H1 (cell line): ENCODE measurements around the gene LIFR. TPM values are rescaled to one million over a fixed set of nuclear protein-coding genes. Genes with fewer than 3 reads are reported as not detected.

Experiments used
- CTCF ChIA-PET: fragments of 300-600 bp; sonication (Branson Sonifier 250); formaldehyde crosslinking; loops from one replicate; lab custom pipeline; 2021; ENCODE audit not compliant: partially characterized antibody; lab: Charles Lee
- POLR2A ChIA-PET: fragments of 300-600 bp; sonication (Branson Sonifier 250); formaldehyde crosslinking; loops from one replicate; lab custom pipeline; 2021; ENCODE audit warnings: inconsistent platforms; ENCODE audit not compliant: partially characterized antibody; lab: Charles Lee
- DNase-seq, 2 experiments: peaks; one replicate each; pipeline versions ENCODE4 v3.0.0 to v3.0.0-alpha.2; 2010 to 2022; ENCODE audit warnings: low spot score in 2 of 2, low read depth in 1 of 2, mixed read lengths in 1 of 2
- FAIRE-seq: peaks from 2 replicates; lab custom pipeline; 2011; peaks lifted over from hg19 to GRCh38; lab: Jason Lieb, UNC
- H2AFZ ChIP-seq: 2 replicates; pipeline ENCODE4 v1.8.1; 2012; ENCODE audit warnings: low read length, inconsistent platforms
- H2AK5ac ChIP-seq: 2 replicates; pipeline ENCODE4 v1.6.1; 2013; ENCODE audit warnings: low read depth, low read length
- H2BK120ac ChIP-seq: replicated peaks from 2 replicates; pipeline ENCODE3; 2013; ENCODE audit warnings: low read depth, low read length, inconsistent platforms
- H2BK12ac ChIP-seq: 2 replicates; pipeline ENCODE4 v1.6.1; 2013; ENCODE audit warnings: low read depth, low read length
- H2BK15ac ChIP-seq: 2 replicates; pipeline ENCODE4 v1.6.1; 2013; ENCODE audit warnings: low read length
- H2BK20ac ChIP-seq: 2 replicates; pipeline ENCODE4 v1.6.1; 2013; ENCODE audit warnings: low read length
- H2BK5ac ChIP-seq: 2 replicates; pipeline ENCODE4 v1.6.1; 2013; ENCODE audit warnings: low read depth, low read length
- H3K14ac ChIP-seq: 2 replicates; pipeline ENCODE4 v1.6.1; 2013; ENCODE audit warnings: inconsistent platforms; ENCODE audit not compliant: insufficient read length
- H3K18ac ChIP-seq: 2 replicates; pipeline ENCODE4 v1.6.1; 2013; ENCODE audit warnings: low read length; ENCODE audit errors: extremely low read depth
- H3K23ac ChIP-seq: 2 replicates; pipeline ENCODE4 v1.6.1; 2013; ENCODE audit warnings: inconsistent platforms; ENCODE audit not compliant: insufficient read length
- H3K23me2 ChIP-seq: 2 replicates; pipeline ENCODE4 v1.6.1; 2013; ENCODE audit warnings: low read depth, low read length
- H3K27ac ChIP-seq: 2 replicates; pipeline ENCODE4 v1.6.1; 2011; ENCODE audit warnings: low read depth, low read length, inconsistent platforms
- H3K27me3 ChIP-seq, 4 experiments: replicated peaks in 1 of 4; 1 replicate in 1 of 4; 2 replicates in 3 of 4; pipeline versions ENCODE4 v1.6.1 to v1.8.1; 2011 to 2013; ENCODE audit warnings: low read length in 3 of 4, mild to moderate bottlenecking in 3 of 4, inconsistent platforms in 2 of 4, mixed read lengths in 2 of 4, moderate library complexity in 1 of 4; ENCODE audit not compliant: control insufficient read depth in 3 of 4, insufficient read depth in 3 of 4; ENCODE audit errors: extremely low read depth in 1 of 4
- H3K36me3 ChIP-seq, 4 experiments: 2 replicates each; pipeline versions ENCODE4 v1.6.1 to v1.8.1; 2011 to 2013; ENCODE audit warnings: mild to moderate bottlenecking in 4 of 4, low read length in 3 of 4, moderate library complexity in 2 of 4, control low read depth in 1 of 4, inconsistent platforms in 1 of 4; ENCODE audit not compliant: insufficient read depth in 4 of 4, control insufficient read depth in 2 of 4
- H3K4ac ChIP-seq: replicated peaks from 2 replicates; pipeline ENCODE3; 2013; ENCODE audit warnings: low read length, low read depth, mixed read lengths, inconsistent platforms; ENCODE audit not compliant: insufficient read length
- H3K4me1 ChIP-seq, 4 experiments: replicated peaks in 1 of 4; 1 replicate in 1 of 4; 2 replicates in 3 of 4; pipeline versions ENCODE4 v1.6.1 to v1.8.1; 2011 to 2013; ENCODE audit warnings: low read length in 3 of 4, inconsistent platforms in 2 of 4, mixed read lengths in 1 of 4; ENCODE audit not compliant: insufficient read depth in 4 of 4, control insufficient read depth in 3 of 4
- H3K4me2 ChIP-seq, 2 experiments: 2 replicates each; pipeline versions ENCODE4 v1.6.1 to v1.8.1; 2011 to 2013; ENCODE audit warnings: low read depth in 2 of 2, low read length in 2 of 2, control low read depth in 1 of 2, inconsistent platforms in 1 of 2, mild to moderate bottlenecking in 1 of 2; ENCODE audit not compliant: insufficient read depth in 1 of 2
- H3K4me3 ChIP-seq, 4 experiments: fragments of 200-600, 300-600 bp in 1 of 4; sonication (generic), shearing (Covaris generic), sonication (Bioruptor Twin) in 1 of 4; 2 replicates each; pipeline versions ENCODE4 v1.5.1 to v1.8.1; 2011 to 2016; ENCODE audit warnings: low read length in 4 of 4, low read depth in 3 of 4, control low read depth in 2 of 4, inconsistent platforms in 2 of 4, mild to moderate bottlenecking in 2 of 4, mixed read lengths in 1 of 4, moderate library complexity in 1 of 4; ENCODE audit not compliant: insufficient read depth in 2 of 4; ENCODE audit errors: extremely low read depth in 1 of 4
- H3K56ac ChIP-seq: replicated peaks from 2 replicates; pipeline ENCODE3; 2013; ENCODE audit warnings: low read depth, mild to moderate bottlenecking, mixed read lengths, low read length, inconsistent platforms; ENCODE audit not compliant: insufficient read length
- H3K79me1 ChIP-seq: 2 replicates; pipeline ENCODE4 v1.6.1; 2013; ENCODE audit warnings: low read depth, low read length, control low read depth
- H3K79me2 ChIP-seq, 2 experiments: 2 replicates each; pipeline versions ENCODE4 v1.6.1 to v1.8.1; 2012 to 2013; ENCODE audit warnings: low read length in 2 of 2, mild to moderate bottlenecking in 2 of 2, inconsistent platforms in 1 of 2; ENCODE audit not compliant: insufficient read depth in 2 of 2, control insufficient read depth in 1 of 2
- H3K9ac ChIP-seq, 4 experiments: replicated peaks in 1 of 4; 1 replicate in 1 of 4; 2 replicates in 3 of 4; pipeline versions ENCODE4 v1.6.1 to v1.8.1; 2011 to 2013; ENCODE audit warnings: low read depth in 3 of 4, low read length in 3 of 4, control low read depth in 2 of 4, mild to moderate bottlenecking in 2 of 4, moderate library complexity in 2 of 4, inconsistent platforms in 1 of 4; ENCODE audit errors: extremely low read depth in 1 of 4
- H3K9me3 ChIP-seq, 2 experiments: 2 replicates each; pipeline versions ENCODE4 v1.6.1 to v1.8.1; 2012 to 2013; ENCODE audit warnings: mild to moderate bottlenecking in 2 of 2, moderate library complexity in 2 of 2, control low read depth in 1 of 2, inconsistent platforms in 1 of 2, low read depth in 1 of 2, low read length in 1 of 2, mixed read lengths in 1 of 2; ENCODE audit not compliant: insufficient read depth in 2 of 2
- H4K20me1 ChIP-seq, 2 experiments: replicated peaks in 1 of 2; 2 replicates each; pipeline versions ENCODE3 to v1.8.1; 2011 to 2013; ENCODE audit warnings: inconsistent platforms in 2 of 2, low read length in 2 of 2, mild to moderate bottlenecking in 1 of 2; ENCODE audit not compliant: insufficient read depth in 2 of 2, control insufficient read depth in 1 of 2
- H4K5ac ChIP-seq: 2 replicates; pipeline ENCODE4 v1.6.1; 2013; ENCODE audit warnings: low read length, low read depth, mixed read lengths, inconsistent platforms; ENCODE audit not compliant: insufficient read length
- H4K8ac ChIP-seq: 2 replicates; pipeline ENCODE4 v1.8.0; 2013; ENCODE audit warnings: mild to moderate bottlenecking, moderate library complexity, low read length, inconsistent platforms; ENCODE audit not compliant: insufficient read depth; ENCODE audit errors: extremely low read depth
- H4K91ac ChIP-seq: replicated peaks from 2 replicates; pipeline ENCODE3; 2013; ENCODE audit warnings: low read length, mixed read lengths, inconsistent platforms; ENCODE audit not compliant: insufficient read length
- BCL11A ChIP-seq, 2 experiments: IDR thresholded peaks; one replicate each; pipeline ENCODE4 v1.6.1; 2011; ENCODE audit warnings: low read depth in 2 of 2, low read length in 2 of 2, mild to moderate bottlenecking in 2 of 2
- CBX8 ChIP-seq: fragments of 300-800, 300-1000 bp; sonication (generic); IDR thresholded peaks from 2 replicates; pipeline ENCODE4 v1.7.1; 2016; ENCODE audit warnings: low read depth, low read length, borderline replicate concordance
- CEBPB ChIP-seq: IDR thresholded peaks from 2 replicates; pipeline ENCODE4 v1.6.1; 2012; ENCODE audit warnings: low read depth, low read length
- CTBP2 ChIP-seq: IDR thresholded peaks from 2 replicates; pipeline ENCODE4 v1.7.0; 2011; ENCODE audit warnings: borderline replicate concordance, mild to moderate bottlenecking, moderate library complexity, mixed read lengths, low read length; ENCODE audit not compliant: insufficient read depth, insufficient read length
- HDAC6 ChIP-seq: IDR thresholded peaks from one replicate; pipeline ENCODE4 v1.7.1; 2012; ENCODE audit warnings: low read depth, mild to moderate bottlenecking, inconsistent platforms, low read length, moderate library complexity
- SIX5 ChIP-seq: IDR thresholded peaks from 2 replicates; pipeline ENCODE4 v1.6.1; 2011; ENCODE audit warnings: mild to moderate bottlenecking, low read depth, low read length
- SRF ChIP-seq: IDR thresholded peaks from 2 replicates; pipeline ENCODE4 v1.6.1; 2011; ENCODE audit warnings: mild to moderate bottlenecking, low read depth, low read length, moderate library complexity
- ZNF274 ChIP-seq: IDR thresholded peaks from 2 replicates; pipeline ENCODE4 v1.7.0; 2012; ENCODE audit warnings: low read length, borderline replicate concordance; ENCODE audit errors: extremely low read depth
- WGBS, 2 experiments: shearing (Covaris generic) in 1 of 2; methylation state at CpG; one replicate each; pipeline versions ENCODE4 v1.1.6 to v1.1.7; 2013 to 2015; ENCODE audit warnings: low lambda C conversion rate in 2 of 2, mixed read lengths in 2 of 2, inconsistent platforms in 1 of 2, low coverage in 1 of 2, missing lambda C conversion rate in 1 of 2; ENCODE audit not compliant: insufficient replicate concordance in 2 of 2, insufficient coverage in 1 of 2, insufficient read length in 1 of 2; ENCODE audit errors: extremely low coverage in 1 of 2, missing lambda C conversion rate in 1 of 2; 5-methylcytosine and 5-hydroxymethylcytosine counted together
- polyA plus RNA-seq, 7 experiments: library from polyadenylated mRNA; depleted of rRNA in 3 of 7; stranded (reverse) in 5 of 7; unstranded in 2 of 7; fragments of >200 nt in 5 of 7; fragments of 200-250 nt in 2 of 7; gene quantifications; 1 replicate in 5 of 7; 2 replicates in 1 of 7; 4 replicates in 1 of 7; pipeline versions ENCODE4 v1.2.1 to v1.2.3, GENCODE V29; 2011 to 2013; ENCODE audit warnings: missing spikeins in 2 of 7, mixed read lengths in 2 of 7
- total RNA-seq: library from RNA; stranded (reverse); fragmentation: NEBNext Ultra II Directional; extraction: Animal tissue kit (Norgen Biotek cat#: 25700); gene quantifications from 2 replicates; pipeline ENCODE4 v1.2.1, GENCODE V29; 2021
- TF ChIP-seq, protein P1 (sequence below): IDR thresholded peaks from 2 replicates; pipeline ENCODE4 v1.6.1; 2012; ENCODE audit warnings: low read length, inconsistent platforms
- TF ChIP-seq, protein P2 (sequence below), 3 experiments: IDR thresholded peaks; 1 replicate in 2 of 3; 2 replicates in 1 of 3; pipeline versions ENCODE4 v1.5.1 to v1.6.1; 2011; ENCODE audit warnings: low read length in 3 of 3, mild to moderate bottlenecking in 3 of 3, inconsistent platforms in 2 of 3, low read depth in 1 of 3, moderate library complexity in 1 of 3; ENCODE audit not compliant: insufficient read depth in 1 of 3; ENCODE audit errors: control extremely low read depth in 1 of 3

The LIFR gene
- total and polyA plus RNA-seq, 2 of the 8 experiments (the other 6 are each of a cell fraction or from before 2014, with no cell fraction given), result 2.0 to 18.9 TPM

DNA sequence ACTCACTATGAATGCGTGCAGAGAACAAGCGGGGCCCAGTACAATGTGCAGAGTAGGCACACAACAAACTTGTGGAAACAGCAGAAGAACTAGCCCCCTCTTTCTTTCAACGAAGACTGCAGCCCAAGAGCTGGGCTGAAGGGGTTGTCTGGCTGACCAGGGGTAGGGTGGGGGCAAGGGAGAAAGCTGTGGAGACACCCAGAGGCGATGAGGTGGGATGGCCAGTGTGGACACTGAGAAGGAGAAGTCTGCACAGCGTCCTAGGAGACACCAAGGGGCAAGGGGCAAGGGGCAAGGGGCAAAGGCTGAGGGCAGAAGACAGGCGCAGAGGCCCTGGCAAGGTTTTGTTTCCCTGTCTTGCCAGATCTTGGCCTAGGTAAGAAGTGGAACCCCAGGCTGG lies 62.3 kb downstream of the LIFR start:
- Histone ChIP-seq H2AK5ac (no peak overlapping the region), H4K20me1 (no peaks in the 10 kb centered on the region), H2BK12ac (no peak overlapping the region), H3K4me1 (no peaks in the 10 kb centered on the region), H3K9ac (no peak overlapping the region), H3K56ac (no peak overlapping the region), H3K4me2 (no peak overlapping the region), H4K91ac (no peak overlapping the region), H3K79me2 (no peaks in the 10 kb centered on the region), H2AFZ (no peak overlapping the region), H2BK15ac (no peak overlapping the region), H3K27me3 (no peaks in the 10 kb centered on the region), H3K4ac (no peak overlapping the region), H3K27ac (no peak overlapping the region), H3K14ac (no peak overlapping the region), H3K23me2 (no peaks in the 10 kb centered on the region), H4K5ac (no peak overlapping the region), H3K4me3 (no peak overlapping the region), H2BK20ac (no peak overlapping the region), H3K9me3 (no peaks in the 10 kb centered on the region), H3K23ac (no peak overlapping the region), H3K36me3 (peaks cover 0 to 5% (median 0%) of the 10 kb centered on the region in 4 experiments; a peak in 1 of 8 replicates), H4K8ac (no peak overlapping the region), H2BK120ac (no peak overlapping the region), H3K18ac (no peak overlapping the region), H3K79me1 (no peaks in the 10 kb centered on the region), H2BK5ac (no peak overlapping the region)
- WGBS, 2 experiments, result 90% methylated on average over 6 of the region's 6 CpGs; no CpG with 5 or more reads in 1 of the 2 experiments
- POLR2A ChIA-PET, result no interaction called here
- CTCF ChIA-PET, result no interaction called here
- FAIRE-seq (no peak), DNase-seq (no peak)
- TF ChIP-seq CBX8, result no peak
- TF ChIP-seq, protein P1, sequence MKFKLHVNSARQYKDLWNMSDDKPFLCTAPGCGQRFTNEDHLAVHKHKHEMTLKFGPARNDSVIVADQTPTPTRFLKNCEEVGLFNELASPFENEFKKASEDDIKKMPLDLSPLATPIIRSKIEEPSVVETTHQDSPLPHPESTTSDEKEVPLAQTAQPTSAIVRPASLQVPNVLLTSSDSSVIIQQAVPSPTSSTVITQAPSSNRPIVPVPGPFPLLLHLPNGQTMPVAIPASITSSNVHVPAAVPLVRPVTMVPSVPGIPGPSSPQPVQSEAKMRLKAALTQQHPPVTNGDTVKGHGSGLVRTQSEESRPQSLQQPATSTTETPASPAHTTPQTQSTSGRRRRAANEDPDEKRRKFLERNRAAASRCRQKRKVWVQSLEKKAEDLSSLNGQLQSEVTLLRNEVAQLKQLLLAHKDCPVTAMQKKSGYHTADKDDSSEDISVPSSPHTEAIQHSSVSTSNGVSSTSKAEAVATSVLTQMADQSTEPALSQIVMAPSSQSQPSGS, result no peak
- no peak for TF ChIP-seq BCL11A (IDR thresholded peaks at IDR 0.05; ENCODE audit: low read depth in 2 of 2, low read length in 2 of 2)
- TF ChIP-seq, protein P2, sequence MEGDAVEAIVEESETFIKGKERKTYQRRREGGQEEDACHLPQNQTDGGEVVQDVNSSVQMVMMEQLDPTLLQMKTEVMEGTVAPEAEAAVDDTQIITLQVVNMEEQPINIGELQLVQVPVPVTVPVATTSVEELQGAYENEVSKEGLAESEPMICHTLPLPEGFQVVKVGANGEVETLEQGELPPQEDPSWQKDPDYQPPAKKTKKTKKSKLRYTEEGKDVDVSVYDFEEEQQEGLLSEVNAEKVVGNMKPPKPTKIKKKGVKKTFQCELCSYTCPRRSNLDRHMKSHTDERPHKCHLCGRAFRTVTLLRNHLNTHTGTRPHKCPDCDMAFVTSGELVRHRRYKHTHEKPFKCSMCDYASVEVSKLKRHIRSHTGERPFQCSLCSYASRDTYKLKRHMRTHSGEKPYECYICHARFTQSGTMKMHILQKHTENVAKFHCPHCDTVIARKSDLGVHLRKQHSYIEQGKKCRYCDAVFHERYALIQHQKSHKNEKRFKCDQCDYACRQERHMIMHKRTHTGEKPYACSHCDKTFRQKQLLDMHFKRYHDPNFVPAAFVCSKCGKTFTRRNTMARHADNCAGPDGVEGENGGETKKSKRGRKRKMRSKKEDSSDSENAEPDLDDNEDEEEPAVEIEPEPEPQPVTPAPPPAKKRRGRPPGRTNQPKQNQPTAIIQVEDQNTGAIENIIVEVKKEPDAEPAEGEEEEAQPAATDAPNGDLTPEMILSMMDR (IDR thresholded peaks at IDR 0.05; ENCODE audit: control extremely low read depth in 1 of 3, insufficient read depth in 1 of 3, low read depth in 1 of 3, low read length in 3 of 3), result no peak
- TF ChIP-seq ZNF274, result no peak
- no peak for TF ChIP-seq HDAC6
- no peak for TF ChIP-seq SRF
- TF ChIP-seq CEBPB, result no peak
- TF ChIP-seq SIX5, result no peak
- TF ChIP-seq CTBP2, result no peak
